ENCODE results near the gene MUC5AC.

MUC5AC gene

DNA sequence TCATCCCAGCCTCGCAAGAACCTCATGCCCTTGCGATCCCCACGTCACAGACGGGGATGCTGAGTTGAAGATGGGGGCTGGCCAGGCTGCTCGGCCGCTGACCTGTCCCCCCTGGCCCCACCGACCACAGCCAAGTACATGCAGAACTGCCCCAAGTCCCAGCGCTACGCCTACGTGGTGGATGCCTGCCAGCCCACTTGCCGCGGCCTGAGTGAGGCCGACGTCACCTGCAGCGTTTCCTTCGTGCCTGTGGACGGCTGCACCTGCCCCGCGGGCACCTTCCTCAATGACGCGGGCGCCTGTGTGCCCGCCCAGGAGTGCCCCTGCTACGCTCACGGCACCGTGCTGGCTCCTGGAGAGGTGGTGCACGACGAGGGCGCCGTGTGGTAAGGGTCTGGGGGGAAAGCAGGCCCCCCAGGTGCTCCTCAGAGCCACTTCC is 75.1 kb downstream of the MUC5AC start:
- no peak overlapping the region for H3K27ac ChIP-seq
- TF ChIP-seq, protein P1, sequence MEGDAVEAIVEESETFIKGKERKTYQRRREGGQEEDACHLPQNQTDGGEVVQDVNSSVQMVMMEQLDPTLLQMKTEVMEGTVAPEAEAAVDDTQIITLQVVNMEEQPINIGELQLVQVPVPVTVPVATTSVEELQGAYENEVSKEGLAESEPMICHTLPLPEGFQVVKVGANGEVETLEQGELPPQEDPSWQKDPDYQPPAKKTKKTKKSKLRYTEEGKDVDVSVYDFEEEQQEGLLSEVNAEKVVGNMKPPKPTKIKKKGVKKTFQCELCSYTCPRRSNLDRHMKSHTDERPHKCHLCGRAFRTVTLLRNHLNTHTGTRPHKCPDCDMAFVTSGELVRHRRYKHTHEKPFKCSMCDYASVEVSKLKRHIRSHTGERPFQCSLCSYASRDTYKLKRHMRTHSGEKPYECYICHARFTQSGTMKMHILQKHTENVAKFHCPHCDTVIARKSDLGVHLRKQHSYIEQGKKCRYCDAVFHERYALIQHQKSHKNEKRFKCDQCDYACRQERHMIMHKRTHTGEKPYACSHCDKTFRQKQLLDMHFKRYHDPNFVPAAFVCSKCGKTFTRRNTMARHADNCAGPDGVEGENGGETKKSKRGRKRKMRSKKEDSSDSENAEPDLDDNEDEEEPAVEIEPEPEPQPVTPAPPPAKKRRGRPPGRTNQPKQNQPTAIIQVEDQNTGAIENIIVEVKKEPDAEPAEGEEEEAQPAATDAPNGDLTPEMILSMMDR (IDR thresholded peaks at IDR 0.05), result no peak
- no peak for TF ChIP-seq ZFX (IDR thresholded peaks at IDR 0.05; ENCODE audit: borderline replicate concordance)

GRCh38 chr11:1233351-1234053 is 75.7 kb downstream of the MUC5AC start:
- no peak overlapping the region for H3K27ac ChIP-seq
- TF ChIP-seq, protein P1 (IDR thresholded peaks at IDR 0.05), result peak; percentile 35
- TF ChIP-seq ZFX (IDR thresholded peaks at IDR 0.05; ENCODE audit: borderline replicate concordance), result no peak

DNA sequence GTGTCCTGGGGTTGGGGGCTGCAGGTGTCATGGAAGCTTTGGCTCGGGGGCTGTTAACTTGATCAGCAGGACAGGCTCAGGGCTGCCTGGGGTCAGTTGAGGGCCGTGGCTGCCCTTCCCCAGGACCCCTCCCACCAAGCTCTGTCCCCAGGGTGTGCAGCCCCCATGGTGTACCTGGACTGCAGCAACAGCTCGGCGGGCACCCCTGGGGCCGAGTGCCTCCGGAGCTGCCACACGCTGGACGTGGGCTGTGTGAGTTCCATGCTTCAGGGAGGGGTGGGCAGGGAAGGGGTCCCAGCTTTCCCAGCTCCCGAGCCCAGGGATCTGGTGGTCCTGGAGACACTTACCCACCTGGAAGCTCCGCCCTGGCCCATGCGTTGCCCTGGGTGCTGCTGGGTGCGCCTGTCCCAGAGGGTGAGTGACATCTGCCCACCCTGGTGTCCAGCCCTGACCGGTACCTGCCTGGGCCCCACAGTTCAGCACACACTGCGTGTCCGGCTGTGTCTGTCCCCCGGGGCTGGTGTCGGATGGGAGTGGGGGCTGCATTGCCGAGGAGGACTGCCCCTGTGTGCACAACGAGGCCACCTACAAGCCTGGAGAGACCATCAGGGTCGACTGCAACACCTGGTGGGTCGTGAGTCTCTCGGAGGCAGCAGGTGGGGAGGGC is 76.4 kb downstream of the MUC5AC start:
- no peak for TF ChIP-seq ZFX (IDR thresholded peaks at IDR 0.05; ENCODE audit: borderline replicate concordance)
- TF ChIP-seq, protein P1 (IDR thresholded peaks at IDR 0.05), result no peak
- no peak overlapping the region for H3K27ac ChIP-seq

- no peak overlapping the region for H3K27ac ChIP-seq
- TF ChIP-seq ZFX (IDR thresholded peaks at IDR 0.05; ENCODE audit: borderline replicate concordance), result no peak
- TF ChIP-seq, protein P1 (IDR thresholded peaks at IDR 0.05), result no peak
Observed at GRCh38 chr11:1234771-1235305, 77.1 kb downstream of the MUC5AC start.

- TF ChIP-seq, protein P1 (IDR thresholded peaks at IDR 0.05), result no peak
- no peak for TF ChIP-seq ZFX (IDR thresholded peaks at IDR 0.05; ENCODE audit: borderline replicate concordance)
- no peak overlapping the region for H3K27ac ChIP-seq
Observed at GRCh38 chr11:1235306-1235900, 77.7 kb downstream of the MUC5AC start.

DNA sequence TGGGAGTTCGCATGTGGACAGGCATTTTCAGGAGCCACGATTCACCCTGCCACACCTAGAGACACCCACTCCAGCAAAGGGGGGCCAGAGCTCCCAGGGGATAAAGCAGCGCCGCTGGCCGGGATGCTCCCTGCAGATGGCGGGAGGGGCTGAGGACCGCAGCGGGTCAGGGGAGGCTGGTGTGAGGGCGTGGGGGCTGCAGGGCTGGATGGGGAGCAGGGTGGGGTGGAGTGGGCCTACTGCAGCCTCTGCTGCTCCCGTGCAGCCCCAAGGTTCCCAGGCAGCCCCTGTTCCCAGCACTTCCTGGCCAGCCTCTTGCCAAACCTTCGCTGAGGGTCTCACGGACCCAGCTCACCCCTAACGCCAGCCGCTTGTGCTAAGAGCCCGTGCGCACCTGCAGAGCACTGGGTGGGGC is 78.2 kb downstream of the MUC5AC start:
- H3K27ac ChIP-seq, result no peak overlapping the region
- no peak for TF ChIP-seq ZFX (IDR thresholded peaks at IDR 0.05; ENCODE audit: borderline replicate concordance)
- TF ChIP-seq, protein P1 (IDR thresholded peaks at IDR 0.05), result no peak
